HG03060 (cell line): ENCODE results near the gene GAS7.

ENCODE experiments used
- ATAC-seq: cut with Tn5 transposase; IDR thresholded peaks from one replicate; pipeline ENCODE4 v1.9.1; 2021; ENCODE audit warnings: low read depth, moderate number of reproducible peaks; ENCODE audit not compliant: unreplicated experiment

Gene GAS7

GRCh38 chr17:10201680-10202079 lies 3.3 kb upstream of the GAS7 start:
- no peak for ATAC-seq

GRCh38 chr17:10200645-10201044 lies 2.2 kb upstream of the GAS7 start:
- ATAC-seq, result no peak

GRCh38 chr17:10200016-10200415 lies 1.6 kb upstream of the GAS7 start:
- no peak for ATAC-seq

GRCh38 chr17:10197721-10198508 lies 491 bp downstream of the GAS7 start:
- no peak for ATAC-seq

GRCh38 chr17:10197362-10197720 lies 1.1 kb downstream of the GAS7 start:
- ATAC-seq, result no peak

GRCh38 chr17:10196941-10197340 lies 1.5 kb downstream of the GAS7 start:
- ATAC-seq, result no peak

GRCh38 chr17:10196384-10196895 lies 2.0 kb downstream of the GAS7 start:
- no peak for ATAC-seq

GRCh38 chr17:10195090-10195805 lies 3.2 kb downstream of the GAS7 start:
- no peak for ATAC-seq

GRCh38 chr17:10193632-10194031 lies 4.8 kb downstream of the GAS7 start:
- no peak for ATAC-seq

- ATAC-seq, result no peak
Measured at GRCh38 chr17:10192972-10193371, 5.4 kb downstream of the GAS7 start.

GRCh38 chr17:10192461-10192860 lies 5.9 kb downstream of the GAS7 start:
- no peak for ATAC-seq

- no peak for ATAC-seq
Measured at GRCh38 chr17:10187456-10187855, 10.9 kb downstream of the GAS7 start.

- ATAC-seq, result no peak
Measured at GRCh38 chr17:10186771-10187410, 11.5 kb downstream of the GAS7 start.

GRCh38 chr17:10183931-10184930 lies 14.2 kb downstream of the GAS7 start:
- ATAC-seq, result no peak

GRCh38 chr17:10182785-10183184 lies 15.6 kb downstream of the GAS7 start:
- ATAC-seq, result no peak

- no peak for ATAC-seq
Measured at GRCh38 chr17:10178506-10178991, 19.9 kb downstream of the GAS7 start.

- ATAC-seq, result no peak
Measured at GRCh38 chr17:10177913-10178505, 20.4 kb downstream of the GAS7 start.

GRCh38 chr17:10177131-10177912 lies 21.1 kb downstream of the GAS7 start:
- ATAC-seq, result no peak

GRCh38 chr17:10173913-10174312 lies 24.5 kb downstream of the GAS7 start:
- ATAC-seq, result no peak
